ENCODE results near the gene ZNRD2. TPM values are rescaled to one million over a fixed set of nuclear protein-coding genes. Genes with fewer than 3 reads are reported as not detected.

ZNRD2 gene
- polyA plus RNA-seq, 4 donors = 27.7 to 49.2 (median 35.0) TPM

GRCh38 chr11:65549096-65549495, 21.2 kb upstream of the ZNRD2 start:
- DNase-seq (no peak), FAIRE-seq (no peak)
- H3K4me3 ChIP-seq (ENCODE audit: low read depth in 1 of 3, low read length in 3 of 3) = no peak overlapping the region
- 74 to 90% (median 89%) methylated on average over 3 of the region's 3 CpGs for WGBS, 3 donors
- no peak overlapping the region for H3K27ac ChIP-seq (ENCODE audit: low read depth in 1 of 3, low read length in 2 of 3)
- H3K36me3 ChIP-seq (ENCODE audit: control insufficient read depth in 3 of 3, insufficient read depth in 2 of 3, low read depth in 1 of 3, low read length in 3 of 3) = peaks cover 0 to 61% (median 4%) of the 10 kb centered on the region in 3 donors
- peaks cover 0 to 41% (median 0%) of the 10 kb centered on the region in 3 donors for H3K4me1 ChIP-seq (ENCODE audit: control insufficient read depth in 3 of 3, insufficient read depth in 2 of 3, low read depth in 1 of 3, low read length in 2 of 3)
- H3K27me3 ChIP-seq (ENCODE audit: control insufficient read depth in 3 of 3, insufficient read depth in 3 of 3, low read length in 3 of 3) = no peaks in the 10 kb centered on the region
- no peaks in the 10 kb centered on the region for H3K9me3 ChIP-seq (ENCODE audit: control insufficient read depth in 2 of 2, insufficient read depth in 1 of 2, low read depth in 1 of 2, low read length in 1 of 2)

- Histone ChIP-seq H3K4me1 (ENCODE audit: control insufficient read depth in 3 of 3, insufficient read depth in 2 of 3, low read depth in 1 of 3, low read length in 2 of 3) (peaks cover 0 to 54% (median 0%) of the 10 kb centered on the region in 3 donors), H3K27me3 (ENCODE audit: control insufficient read depth in 3 of 3, insufficient read depth in 3 of 3, low read length in 3 of 3) (no peaks in the 10 kb centered on the region), H3K27ac (ENCODE audit: low read depth in 1 of 3, low read length in 2 of 3) (peak overlapping the region; percentile 29 to 93 (median 76)), H3K36me3 (ENCODE audit: control insufficient read depth in 3 of 3, insufficient read depth in 2 of 3, low read depth in 1 of 3, low read length in 3 of 3) (peaks cover 0 to 57% (median 2%) of the 10 kb centered on the region in 3 donors), H3K4me3 (ENCODE audit: low read depth in 1 of 3, low read length in 3 of 3) (peak overlapping the region in 1 of 3 donors; percentile 6), H3K9me3 (ENCODE audit: control insufficient read depth in 2 of 2, insufficient read depth in 1 of 2, low read depth in 1 of 2, low read length in 1 of 2) (no peaks in the 10 kb centered on the region)
- WGBS, 3 donors = 7 to 38% (median 31%) methylated on average over 17 of the region's 17 CpGs
- peak; percentile 89 to 92 for DNase-seq
- no peak for FAIRE-seq
Observed at GRCh38 chr11:65551572-65552387, 18.5 kb upstream of the ZNRD2 start.

- Histone ChIP-seq H3K27me3 (ENCODE audit: control insufficient read depth in 3 of 3, insufficient read depth in 3 of 3, low read length in 3 of 3) (no peaks in the 10 kb centered on the region), H3K9me3 (ENCODE audit: control insufficient read depth in 2 of 2, insufficient read depth in 1 of 2, low read depth in 1 of 2, low read length in 1 of 2) (no peaks in the 10 kb centered on the region), H3K4me1 (ENCODE audit: control insufficient read depth in 3 of 3, insufficient read depth in 2 of 3, low read depth in 1 of 3, low read length in 2 of 3) (peaks cover 0 to 59% (median 0%) of the 10 kb centered on the region in 3 donors), H3K4me3 (ENCODE audit: low read depth in 1 of 3, low read length in 3 of 3) (no peak overlapping the region), H3K27ac (ENCODE audit: low read depth in 1 of 3, low read length in 2 of 3) (peak overlapping the region in 1 of 3 donors; percentile 9), H3K36me3 (ENCODE audit: control insufficient read depth in 3 of 3, insufficient read depth in 2 of 3, low read depth in 1 of 3, low read length in 3 of 3) (peaks cover 0 to 52% (median under 1%) of the 10 kb centered on the region in 3 donors)
- DNase-seq = peak; percentile 53 to 63
- no peak for FAIRE-seq
- 36 to 68% (median 51%) methylated on average over 9 of the region's 9 CpGs for WGBS, 3 donors
Observed at GRCh38 chr11:65552388-65552951, 17.8 kb upstream of the ZNRD2 start.

- Histone ChIP-seq H3K4me1 (ENCODE audit: control insufficient read depth in 3 of 3, insufficient read depth in 2 of 3, low read depth in 1 of 3, low read length in 2 of 3) (peaks cover 0 to 60% (median 0%) of the 10 kb centered on the region in 3 donors), H3K9me3 (ENCODE audit: control insufficient read depth in 2 of 2, insufficient read depth in 1 of 2, low read depth in 1 of 2, low read length in 1 of 2) (no peaks in the 10 kb centered on the region), H3K4me3 (ENCODE audit: low read depth in 1 of 3, low read length in 3 of 3) (no peak overlapping the region), H3K27ac (ENCODE audit: low read depth in 1 of 3, low read length in 2 of 3) (peak overlapping the region in 1 of 3 donors; percentile 23), H3K27me3 (ENCODE audit: control insufficient read depth in 3 of 3, insufficient read depth in 3 of 3, low read length in 3 of 3) (no peaks in the 10 kb centered on the region), H3K36me3 (ENCODE audit: control insufficient read depth in 3 of 3, insufficient read depth in 2 of 3, low read depth in 1 of 3, low read length in 3 of 3) (peaks cover 0 to 42% (median 0%) of the 10 kb centered on the region in 3 donors)
- DNase-seq (peak in 1 of 2 donors; percentile 39), FAIRE-seq (no peak)
- WGBS, 3 donors = 58 to 68% (median 60%) methylated on average over 23 to 37 of the region's 37 CpGs
Observed at GRCh38 chr11:65553301-65554001, 16.8 kb upstream of the ZNRD2 start.

GRCh38 chr11:65554057-65554818, 16.0 kb upstream of the ZNRD2 start:
- WGBS, 3 donors = 83 to 92% (median 85%) methylated on average over 22 to 27 of the region's 27 CpGs
- no peaks in the 10 kb centered on the region for H3K27me3 ChIP-seq (ENCODE audit: control insufficient read depth in 3 of 3, insufficient read depth in 3 of 3, low read length in 3 of 3)
- no peaks in the 10 kb centered on the region for H3K9me3 ChIP-seq (ENCODE audit: control insufficient read depth in 2 of 2, insufficient read depth in 1 of 2, low read depth in 1 of 2, low read length in 1 of 2)
- FAIRE-seq = no peak
- peaks cover 0 to 67% (median 0%) of the 10 kb centered on the region in 3 donors for H3K4me1 ChIP-seq (ENCODE audit: control insufficient read depth in 3 of 3, insufficient read depth in 2 of 3, low read depth in 1 of 3, low read length in 2 of 3)
- no peak overlapping the region for H3K4me3 ChIP-seq (ENCODE audit: low read depth in 1 of 3, low read length in 3 of 3)
- H3K36me3 ChIP-seq (ENCODE audit: control insufficient read depth in 3 of 3, insufficient read depth in 2 of 3, low read depth in 1 of 3, low read length in 3 of 3) = peaks cover 0 to 36% (median 0%) of the 10 kb centered on the region in 3 donors
- no peak overlapping the region for H3K27ac ChIP-seq (ENCODE audit: low read depth in 1 of 3, low read length in 2 of 3)
- no peak for DNase-seq

DNA sequence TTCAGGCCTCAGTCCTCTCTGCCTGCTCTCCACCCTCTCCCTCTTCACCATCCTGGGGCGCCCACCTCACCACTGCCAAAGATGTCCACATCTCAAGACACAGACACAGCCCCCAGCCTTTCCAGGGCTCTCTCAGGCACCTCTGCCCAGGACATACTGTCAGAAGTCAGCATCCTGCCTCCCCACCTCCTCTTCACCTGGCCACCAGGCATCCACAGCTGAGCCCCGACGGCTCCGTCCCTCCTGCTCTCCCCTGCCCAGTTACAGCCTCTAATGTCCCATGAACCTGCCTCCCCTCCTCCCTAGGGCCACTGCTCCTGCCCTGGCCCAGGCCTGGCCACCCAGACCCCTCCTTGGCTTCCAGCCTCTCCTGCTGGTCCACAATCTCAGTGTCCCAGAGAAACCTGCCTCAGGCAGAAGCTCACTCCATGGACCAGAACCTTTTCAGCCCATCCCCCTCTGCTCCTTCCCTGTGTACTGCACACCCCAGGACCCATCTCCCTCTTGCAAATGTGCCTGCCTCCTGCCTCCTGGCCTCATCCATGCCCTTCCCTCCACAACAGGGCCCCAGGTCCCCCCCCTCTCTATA, 15.3 kb upstream of the ZNRD2 start:
- no peaks in the 10 kb centered on the region for H3K27me3 ChIP-seq (ENCODE audit: control insufficient read depth in 3 of 3, insufficient read depth in 3 of 3, low read length in 3 of 3)
- H3K36me3 ChIP-seq (ENCODE audit: control insufficient read depth in 3 of 3, insufficient read depth in 2 of 3, low read depth in 1 of 3, low read length in 3 of 3) = peaks cover 0 to 34% (median 0%) of the 10 kb centered on the region in 3 donors
- FAIRE-seq (no peak), DNase-seq (no peak)
- peak overlapping the region in 1 of 3 donors; percentile 56 for H3K27ac ChIP-seq (ENCODE audit: low read depth in 1 of 3, low read length in 2 of 3)
- H3K4me1 ChIP-seq (ENCODE audit: control insufficient read depth in 3 of 3, insufficient read depth in 2 of 3, low read depth in 1 of 3, low read length in 2 of 3) = peaks cover 0 to 74% (median 0%) of the 10 kb centered on the region in 3 donors
- 76 to 86% (median 84%) methylated on average over 4 of the region's 4 CpGs for WGBS, 3 donors
- H3K4me3 ChIP-seq (ENCODE audit: low read depth in 1 of 3, low read length in 3 of 3) = no peak overlapping the region
- no peaks in the 10 kb centered on the region for H3K9me3 ChIP-seq (ENCODE audit: control insufficient read depth in 2 of 2, insufficient read depth in 1 of 2, low read depth in 1 of 2, low read length in 1 of 2)

DNA sequence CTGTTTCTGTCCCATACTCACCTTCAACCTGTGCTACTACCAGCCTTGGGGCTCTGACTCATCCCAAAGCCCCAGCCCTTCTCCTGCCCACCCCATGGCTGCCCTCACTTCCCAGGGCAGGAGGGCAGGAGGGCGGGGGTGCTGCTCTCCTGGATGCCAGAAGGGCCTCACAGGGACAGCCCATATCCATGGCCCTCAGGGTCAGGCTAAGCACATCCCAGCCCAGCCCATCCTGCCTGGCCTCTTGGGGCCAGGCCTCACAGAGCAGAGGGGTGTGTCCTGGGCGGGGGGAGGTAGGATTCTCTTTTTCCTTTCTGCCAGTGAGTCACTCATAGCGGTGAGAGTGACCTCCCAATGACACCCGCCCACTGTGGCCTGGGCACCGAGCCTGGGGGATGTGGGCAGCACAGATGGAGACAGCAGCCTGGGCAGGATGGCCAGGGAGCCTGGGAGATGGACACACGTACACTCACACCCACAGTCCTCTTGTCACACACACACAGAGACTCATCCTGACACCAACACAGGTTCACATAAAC, 14.5 kb upstream of the ZNRD2 start:
- Histone ChIP-seq H3K4me3 (ENCODE audit: low read depth in 1 of 3, low read length in 3 of 3) (no peak overlapping the region), H3K4me1 (ENCODE audit: control insufficient read depth in 3 of 3, insufficient read depth in 2 of 3, low read depth in 1 of 3, low read length in 2 of 3) (peaks cover 0 to 79% (median 0%) of the 10 kb centered on the region in 3 donors), H3K9me3 (ENCODE audit: control insufficient read depth in 2 of 2, insufficient read depth in 1 of 2, low read depth in 1 of 2, low read length in 1 of 2) (no peaks in the 10 kb centered on the region), H3K36me3 (ENCODE audit: control insufficient read depth in 3 of 3, insufficient read depth in 2 of 3, low read depth in 1 of 3, low read length in 3 of 3) (peaks cover 0 to 34% (median 0%) of the 10 kb centered on the region in 3 donors), H3K27ac (ENCODE audit: low read depth in 1 of 3, low read length in 2 of 3) (peak overlapping the region in 2 of 3 donors; percentile 22 to 56), H3K27me3 (ENCODE audit: control insufficient read depth in 3 of 3, insufficient read depth in 3 of 3, low read length in 3 of 3) (no peaks in the 10 kb centered on the region)
- DNase-seq (peak in 1 of 2 donors; percentile 80), FAIRE-seq (no peak)
- 47 to 69% (median 50%) methylated on average over 5 to 6 of the region's 6 CpGs for WGBS, 3 donors

Measured in small intestine (tissue), 7 donors.